Measurements from ENCODE around the gene ERLIN1.

The ERLIN1 gene

GRCh38 chr10:100185364-100186252 is at the start of gene ERLIN1:
Gene ERLIN1, minus strand, starts transcription at chr10:100186029. Its CDS starts 403 bp downstream, at chr10:100185626.
- peak; percentile 49 for DNase-seq

- no peak for DNase-seq
These were observed 46.3 kb upstream of the ERLIN1 start for GRCh38 chr10:100232101-100232500.

GRCh38 chr10:100229819-100230422 is 44.1 kb upstream of the ERLIN1 start:
- no peak for DNase-seq

- no peak for DNase-seq
These were observed 38.0 kb upstream of the ERLIN1 start for GRCh38 chr10:100223879-100224278.

- no peak for DNase-seq
These were observed 36.7 kb upstream of the ERLIN1 start for GRCh38 chr10:100222529-100222928.

GRCh38 chr10:100216006-100216405 is 30.2 kb upstream of the ERLIN1 start:
- DNase-seq: no peak

- DNase-seq: no peak
These were observed 23.5 kb upstream of the ERLIN1 start for GRCh38 chr10:100209303-100209702.

GRCh38 chr10:100208276-100208675 is 22.4 kb upstream of the ERLIN1 start:
- no peak for DNase-seq

GRCh38 chr10:100204370-100204769 is 18.5 kb upstream of the ERLIN1 start:
- no peak for DNase-seq

- no peak for DNase-seq
These were observed 15.7 kb upstream of the ERLIN1 start for GRCh38 chr10:100201549-100201948.

GRCh38 chr10:100194711-100195110 is 8.9 kb upstream of the ERLIN1 start:
- DNase-seq: no peak

GRCh38 chr10:100192350-100192749 is 6.5 kb upstream of the ERLIN1 start:
- DNase-seq: no peak

- DNase-seq: no peak
These were observed 704 bp upstream of the ERLIN1 start for GRCh38 chr10:100186253-100187212.

GRCh38 chr10:100184840-100185239 is 989 bp downstream of the ERLIN1 start:
- DNase-seq: no peak

GRCh38 chr10:100184426-100184825 is 1.4 kb downstream of the ERLIN1 start:
- no peak for DNase-seq

- DNase-seq: no peak
These were observed 2.3 kb downstream of the ERLIN1 start for GRCh38 chr10:100183481-100183880.

- no peak for DNase-seq
These were observed 2.9 kb downstream of the ERLIN1 start for GRCh38 chr10:100182908-100183307.

GRCh38 chr10:100182281-100182680 is 3.5 kb downstream of the ERLIN1 start:
- DNase-seq: no peak

GRCh38 chr10:100175875-100176274 is 10.0 kb downstream of the ERLIN1 start:
- no peak for DNase-seq

GRCh38 chr10:100174699-100175677 is 10.8 kb downstream of the ERLIN1 start:
- DNase-seq: no peak

- DNase-seq: no peak
These were observed 12.8 kb downstream of the ERLIN1 start for GRCh38 chr10:100173035-100173434.

- no peak for DNase-seq
These were observed 13.5 kb downstream of the ERLIN1 start for GRCh38 chr10:100172349-100172748.
